Mesenchymal stem cell (in vitro differentiated cells and primary cell): ENCODE results near the gene FGGY.

Source experiments
- DNase-seq: peaks from one replicate; pipeline ENCODE4 v3.0.0-alpha.2; 2013
- H2AFZ ChIP-seq: one replicate; pipeline ENCODE4 v1.6.1; 2013; ENCODE audit warnings: low read depth, mild to moderate bottlenecking, control low read depth, inconsistent platforms, low read length, moderate library complexity
- H2AK5ac ChIP-seq: 2 replicates; pipeline ENCODE4 v1.6.1; 2013; ENCODE audit warnings: low read length, moderate library complexity, mild to moderate bottlenecking, inconsistent platforms; ENCODE audit not compliant: severe bottlenecking
- H2BK120ac ChIP-seq: one replicate; pipeline ENCODE4 v1.6.1; 2013; ENCODE audit warnings: low read depth, mild to moderate bottlenecking, inconsistent platforms, low read length, moderate library complexity
- H2BK12ac ChIP-seq, 2 experiments: one replicate each; pipeline ENCODE4 v1.6.1; 2013; ENCODE audit warnings: inconsistent platforms in 2 of 2, low read length in 2 of 2, mild to moderate bottlenecking in 2 of 2, moderate library complexity in 2 of 2, control low read depth in 1 of 2
- H2BK15ac ChIP-seq: one replicate; pipeline ENCODE4 v1.6.1; 2013; ENCODE audit warnings: mild to moderate bottlenecking, low read depth, inconsistent platforms; ENCODE audit not compliant: poor library complexity, severe bottlenecking
- H2BK5ac ChIP-seq: 2 replicates; pipeline ENCODE4 v1.6.1; 2013; ENCODE audit warnings: low read depth, mild to moderate bottlenecking, low read length, control low read depth, inconsistent platforms; ENCODE audit not compliant: poor library complexity, severe bottlenecking
- H3K14ac ChIP-seq, 2 experiments: one replicate each; pipeline ENCODE4 v1.6.1; 2013; ENCODE audit warnings: inconsistent platforms in 2 of 2, low read length in 2 of 2, control low read depth in 1 of 2, mild to moderate bottlenecking in 1 of 2, moderate library complexity in 1 of 2
- H3K18ac ChIP-seq, 2 experiments: one replicate each; pipeline ENCODE4 v1.6.1; 2013; ENCODE audit warnings: inconsistent platforms in 2 of 2, low read length in 2 of 2, control low read depth in 1 of 2, low read depth in 1 of 2, mild to moderate bottlenecking in 1 of 2
- H3K23ac ChIP-seq, 2 experiments: one replicate each; pipeline ENCODE4 v1.6.1; 2013; ENCODE audit warnings: inconsistent platforms in 2 of 2, low read length in 2 of 2, mild to moderate bottlenecking in 2 of 2, moderate library complexity in 2 of 2, control low read depth in 1 of 2
- H3K27ac ChIP-seq: 2 replicates; pipeline ENCODE4 v1.5.1; 2013; ENCODE audit warnings: mild to moderate bottlenecking, moderate library complexity, low read length, control low read depth, inconsistent platforms; ENCODE audit not compliant: poor library complexity, severe bottlenecking
- H3K27me3 ChIP-seq, 2 experiments: 2 replicates each; pipeline versions ENCODE4 v1.6.1 to v1.7.0; 2013; ENCODE audit warnings: low read length in 2 of 2, mild to moderate bottlenecking in 2 of 2, moderate library complexity in 2 of 2, control low read depth in 1 of 2, inconsistent platforms in 1 of 2; ENCODE audit not compliant: control insufficient read depth in 1 of 2, insufficient read depth in 1 of 2
- H3K36me3 ChIP-seq, 2 experiments: 2 replicates each; pipeline versions ENCODE4 v1.6.1 to v1.7.0; 2013; ENCODE audit warnings: low read length in 2 of 2, control low read depth in 1 of 2, inconsistent platforms in 1 of 2, low read depth in 1 of 2, mild to moderate bottlenecking in 1 of 2; ENCODE audit not compliant: insufficient read depth in 2 of 2, control insufficient read depth in 1 of 2
- H3K4ac ChIP-seq, 2 experiments: one replicate each; pipeline ENCODE4 v1.6.1; 2013; ENCODE audit warnings: inconsistent platforms in 2 of 2, low read length in 2 of 2, mild to moderate bottlenecking in 2 of 2, moderate library complexity in 2 of 2, control low read depth in 1 of 2, low read depth in 1 of 2
- H3K4me1 ChIP-seq: 2 replicates; pipeline ENCODE4 v1.6.1; 2013; ENCODE audit warnings: low read depth, low read length, control low read depth; ENCODE audit not compliant: control insufficient read depth, insufficient read depth
- H3K4me2 ChIP-seq: 2 replicates; pipeline ENCODE4 v1.6.1; 2013; ENCODE audit warnings: low read length, mild to moderate bottlenecking, inconsistent platforms; ENCODE audit not compliant: poor library complexity, severe bottlenecking
- H3K4me3 ChIP-seq, 2 experiments: 2 replicates each; pipeline versions ENCODE4 v1.5.1 to v1.7.0; 2013; ENCODE audit warnings: low read length in 2 of 2, mild to moderate bottlenecking in 2 of 2, control low read depth in 1 of 2, low read depth in 1 of 2; ENCODE audit not compliant: insufficient read depth in 1 of 2
- H3K79me1 ChIP-seq: replicated peaks from 2 replicates; pipeline ENCODE4 v1.6.1; 2013; ENCODE audit warnings: mild to moderate bottlenecking, control low read depth, low read length, inconsistent platforms; ENCODE audit not compliant: poor library complexity, severe bottlenecking
- H3K9ac ChIP-seq: 2 replicates; pipeline ENCODE4 v1.7.0; 2013; ENCODE audit warnings: mild to moderate bottlenecking, low read length, moderate library complexity
- H3K9me3 ChIP-seq: 2 replicates; pipeline ENCODE4 v1.7.0; 2013; ENCODE audit warnings: mild to moderate bottlenecking, low read length; ENCODE audit not compliant: control insufficient read depth
- H4K8ac ChIP-seq: one replicate; pipeline ENCODE4 v1.6.1; 2013; ENCODE audit warnings: inconsistent platforms, mild to moderate bottlenecking, low read length, moderate library complexity
- H4K91ac ChIP-seq: one replicate; pipeline ENCODE4 v1.6.1; 2013; ENCODE audit warnings: mild to moderate bottlenecking, low read length, inconsistent platforms
- WGBS: methylation state at CpG from one replicate; pipeline ENCODE4 v1.1.7; 2013; ENCODE audit warnings: mixed read lengths; 5-methylcytosine and 5-hydroxymethylcytosine counted together

Gene FGGY

DNA sequence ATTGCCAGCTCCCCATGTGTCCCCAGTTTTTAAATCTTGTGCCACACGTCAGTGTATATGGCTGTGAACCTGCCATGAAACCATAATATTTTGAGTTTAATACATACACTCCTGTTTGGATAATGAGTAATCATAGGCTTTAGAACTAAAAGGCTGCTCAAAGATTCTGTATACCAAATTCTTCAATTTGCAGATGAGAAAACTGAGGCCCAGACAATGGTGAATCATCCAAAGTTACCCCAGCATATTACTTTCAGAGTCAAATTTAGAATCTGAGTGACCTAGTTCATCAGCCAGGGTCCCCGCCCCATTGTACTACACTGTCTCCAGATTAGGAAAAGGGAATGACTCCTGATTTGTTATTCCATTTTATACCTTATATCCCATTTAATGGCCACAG is 224.6 kb downstream of the FGGY start:
- Histone ChIP-seq H2BK12ac (no peak overlapping the region), H3K14ac (no peak overlapping the region)
- WGBS: no CpG with 5 or more reads among the region's 2 CpGs

DNA sequence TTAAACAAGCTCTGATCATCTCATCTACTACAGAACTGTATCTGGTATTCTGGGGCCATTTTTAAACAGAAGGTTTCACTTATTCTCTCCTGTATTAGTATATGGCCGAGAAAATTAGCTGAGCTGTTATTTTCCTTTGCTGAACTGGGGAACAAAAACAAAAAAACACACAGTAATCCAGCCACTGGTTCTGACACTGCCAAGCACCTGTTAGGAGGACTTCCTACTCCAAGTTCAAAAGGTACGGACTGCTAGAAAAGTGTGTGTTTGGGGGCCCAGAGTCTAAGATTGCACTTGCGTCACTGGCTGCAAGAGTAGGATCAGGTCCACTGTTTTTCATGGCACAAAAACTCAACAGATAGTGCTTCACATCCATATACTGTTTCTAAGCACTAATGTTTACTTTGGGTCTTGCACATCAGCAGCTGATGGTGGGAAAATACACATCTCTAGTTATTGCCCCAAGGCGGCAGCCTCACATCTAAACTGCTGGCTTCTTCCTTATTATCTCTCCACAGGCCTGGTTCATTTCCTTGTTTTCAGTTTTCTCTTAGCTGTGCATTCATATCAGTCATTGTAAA is 226.1 kb downstream of the FGGY start:
- Histone ChIP-seq H3K18ac (no peak overlapping the region), H3K4me3 (no peak overlapping the region), H4K91ac (no peak overlapping the region), H2BK120ac (no peak overlapping the region), H3K14ac (no peak overlapping the region), H4K8ac (no peak overlapping the region), H3K9ac (no peak overlapping the region), H3K27ac (no peak overlapping the region), H3K4me1 (peaks cover 8% of the 10 kb centered on the region), H3K79me1 (no peaks in the 10 kb centered on the region), H3K9me3 (no peaks in the 10 kb centered on the region), H2AK5ac (no peak overlapping the region), H2BK15ac (no peak overlapping the region), H3K4ac (no peak overlapping the region), H2BK12ac (no peak overlapping the region), H3K36me3 (peaks cover 0 to 3% of the 10 kb centered on the region in 2 experiments), H2AFZ (no peak overlapping the region), H3K4me2 (no peak overlapping the region), H2BK5ac (no peak overlapping the region), H3K23ac (no peak overlapping the region), H3K27me3 (no peaks in the 10 kb centered on the region)
- WGBS: 89% methylated on average over 4 of the region's 4 CpGs
- DNase-seq: no peak

More for the DNA sequence above, 224.6 kb downstream of the FGGY start:
- no peaks in the 10 kb centered on the region for H3K27me3 ChIP-seq
- peak overlapping the region in 1 of 2 experiments; percentile 30 for H3K4me3 ChIP-seq
- no peak overlapping the region for H2BK5ac ChIP-seq
- no peak overlapping the region for H2AK5ac ChIP-seq
- peaks cover 3% of the 10 kb centered on the region in 2 experiments for H3K36me3 ChIP-seq
- H3K23ac ChIP-seq: no peak overlapping the region
- no peak overlapping the region for H3K4ac ChIP-seq
- DNase-seq: no peak
- no peaks in the 10 kb centered on the region for H3K9me3 ChIP-seq
- H2BK15ac ChIP-seq: no peak overlapping the region
- H3K9ac ChIP-seq: peak overlapping the region; percentile 71
- H4K91ac ChIP-seq: no peak overlapping the region
- peaks cover 8% of the 10 kb centered on the region for H3K4me1 ChIP-seq
- no peak overlapping the region for H3K18ac ChIP-seq
- H4K8ac ChIP-seq: no peak overlapping the region
- no peak overlapping the region for H2AFZ ChIP-seq
- peak overlapping the region; percentile 55 for H3K27ac ChIP-seq
- H3K4me2 ChIP-seq: no peak overlapping the region
- no peak overlapping the region for H2BK120ac ChIP-seq
- no peaks in the 10 kb centered on the region for H3K79me1 ChIP-seq

DNA sequence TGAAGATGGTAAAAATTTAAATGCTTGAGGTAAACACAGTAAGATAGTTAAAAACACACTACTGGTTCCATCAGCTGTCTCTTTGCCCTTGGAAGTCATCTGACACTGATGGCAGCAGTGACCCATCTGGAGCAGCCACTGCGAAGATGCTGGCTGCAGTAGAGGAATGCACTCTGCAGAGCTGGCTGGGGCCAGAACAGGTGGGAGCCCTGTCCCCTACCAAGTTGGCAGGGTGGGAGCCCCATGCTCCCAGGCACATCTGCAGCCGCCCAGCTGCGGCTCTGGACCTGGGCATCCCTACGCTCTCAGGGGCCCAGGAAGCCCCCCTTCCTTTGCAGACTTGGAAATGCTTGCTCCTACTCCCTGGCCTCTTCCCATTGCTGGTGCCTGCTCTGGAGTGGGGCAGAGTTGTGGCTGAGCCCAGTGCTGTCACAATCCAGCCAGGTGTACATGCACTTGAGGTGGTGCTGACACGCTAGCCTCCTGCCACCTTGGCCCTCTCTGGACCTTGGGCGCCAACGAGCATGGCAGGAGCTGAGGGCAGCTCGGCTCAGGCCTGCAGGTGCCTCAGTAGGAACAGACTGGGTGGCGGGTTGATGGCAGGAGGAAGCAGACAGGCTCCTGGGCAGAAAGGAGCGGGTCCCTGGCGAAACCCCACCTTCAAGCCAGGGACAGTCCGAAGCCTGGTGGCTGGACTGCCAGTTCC is 227.0 kb downstream of the FGGY start:
- H4K91ac ChIP-seq: peak overlapping the region; percentile 37
- no peak overlapping the region for H3K4me2 ChIP-seq
- H3K27me3 ChIP-seq: no peaks in the 10 kb centered on the region
- no peaks in the 10 kb centered on the region for H3K9me3 ChIP-seq
- no peak overlapping the region for H2BK15ac ChIP-seq
- DNase-seq: no peak
- H3K14ac ChIP-seq: no peak overlapping the region
- no peak overlapping the region for H2BK12ac ChIP-seq
- H2BK5ac ChIP-seq: no peak overlapping the region
- H2BK120ac ChIP-seq: no peak overlapping the region
- H4K8ac ChIP-seq: no peak overlapping the region
- no peak overlapping the region for H3K4ac ChIP-seq
- no peak overlapping the region for H3K9ac ChIP-seq
- H3K4me1 ChIP-seq: peaks cover 8% of the 10 kb centered on the region
- no peak overlapping the region for H3K23ac ChIP-seq
- no peak overlapping the region for H3K18ac ChIP-seq
- H3K4me3 ChIP-seq: no peak overlapping the region
- WGBS: 97% methylated on average over 11 of the region's 12 CpGs
- H3K36me3 ChIP-seq: peaks cover 0 to 3% of the 10 kb centered on the region in 2 experiments
- H3K27ac ChIP-seq: no peak overlapping the region
- H2AK5ac ChIP-seq: peak overlapping the region; percentile 13
- H2AFZ ChIP-seq: no peak overlapping the region
- no peaks in the 10 kb centered on the region for H3K79me1 ChIP-seq

DNA sequence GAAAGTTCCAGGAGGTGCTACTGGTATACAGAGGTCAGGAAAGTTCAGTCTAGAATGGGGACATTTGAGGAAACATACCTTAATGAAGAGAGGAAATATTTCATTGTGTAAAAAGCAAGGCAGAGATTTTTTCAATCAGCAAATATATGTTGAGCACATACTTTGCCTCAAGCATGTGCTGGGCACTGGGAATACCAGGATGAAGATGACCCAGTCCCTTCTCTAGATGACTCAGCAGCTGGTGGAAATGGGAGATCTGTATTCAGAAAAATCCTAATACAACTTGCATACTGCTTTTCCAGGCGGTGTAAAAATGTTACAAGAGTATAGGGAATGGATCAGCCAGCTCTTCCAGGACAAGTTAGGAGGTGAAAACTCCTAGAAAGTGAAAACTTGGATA is 229.3 kb downstream of the FGGY start:
- H4K91ac ChIP-seq: no peak overlapping the region

More for the DNA sequence above, 229.3 kb downstream of the FGGY start:
- Histone ChIP-seq H4K8ac (no peak overlapping the region), H3K79me1 (no peaks in the 10 kb centered on the region), H2BK120ac (no peak overlapping the region), H3K27me3 (no peaks in the 10 kb centered on the region), H2BK15ac (no peak overlapping the region), H2AFZ (no peak overlapping the region), H3K9me3 (no peaks in the 10 kb centered on the region), H3K4ac (no peak overlapping the region), H2AK5ac (no peak overlapping the region), H2BK5ac (no peak overlapping the region), H2BK12ac (no peak overlapping the region), H3K27ac (no peak overlapping the region), H3K9ac (no peak overlapping the region), H3K4me3 (no peak overlapping the region), H3K18ac (no peak overlapping the region), H3K4me1 (peaks cover under 1% of the 10 kb centered on the region), H3K4me2 (no peak overlapping the region), H3K14ac (no peak overlapping the region), H3K36me3 (peaks cover 0 to 3% of the 10 kb centered on the region in 2 experiments), H3K23ac (no peak overlapping the region)
- WGBS: 82% methylated on average over 1 of the region's 1 CpG
- no peak for DNase-seq
